HCT116 (cell line): ENCODE data around the gene WDR76. TPM values are rescaled to one million over a fixed set of nuclear protein-coding genes. Genes with fewer than 3 reads are reported as not detected.

ENCODE experiments used
- ATAC-seq: fragments of 200-7000 bp; cut with Tn5 transposase; 2 replicates; pipeline ENCODE4 v1.9.1; 2020; ENCODE audit warnings: mild to moderate bottlenecking, moderate library complexity
- BruUV-seq: library from RNA; stranded (reverse); fragments of 400-500 nt; replicated peaks from 2 replicates; lab custom pipeline; 2021; lab: Mats Ljungman, UMichigan
- CTCF ChIA-PET: fragments of 300-600 bp; sonication (Branson Sonifier 250); formaldehyde crosslinking; loops from one replicate; lab custom pipeline; 2021; ENCODE audit warnings: antibody characterized with exemption; lab: Charles Lee
- POLR2A ChIA-PET: fragments of 300-600, 350-600 bp; sonication (Branson Sonifier 250); formaldehyde crosslinking; loops from one replicate; lab custom pipeline; 2021; ENCODE audit warnings: antibody characterized with exemption; lab: Charles Lee
- RAD21 ChIA-PET, 2 experiments: fragments of 300-600 bp; sonication (Branson Sonifier 250); formaldehyde crosslinking; loops; one replicate each; lab custom pipeline; 2023; ENCODE audit warnings: low total read pairs in 2 of 2; ENCODE audit not compliant: uncharacterized antibody in 2 of 2, unreplicated experiment in 2 of 2, low non-redundant PET in 1 of 2; lab: Charles Lee
- DNase-seq: peaks from one replicate; pipeline ENCODE4 v3.0.0-alpha.2; 2010; ENCODE audit warnings: low read depth, low spot score
- H2AFZ ChIP-seq: fragments of 200-600 bp; shearing (Covaris generic), sonication (generic); 2 replicates; pipeline ENCODE4 v1.6.1; 2017; ENCODE audit warnings: low read depth, mixed run types, mixed read lengths, antibody characterized with exemption, low read length; ENCODE audit not compliant: poor library complexity, severe bottlenecking
- H3K27ac ChIP-seq: 2 replicates; pipeline ENCODE4 v1.5.1; 2012; ENCODE audit warnings: low read depth, low read length
- H3K27me3 ChIP-seq: fragments of 200-600 bp; sonication (generic); 2 replicates; pipeline ENCODE4 v1.6.1; 2016; ENCODE audit warnings: mixed run types, low read length, mixed read lengths; ENCODE audit not compliant: insufficient read depth
- H3K36me3 ChIP-seq, 2 experiments: fragments of 200-500 bp in 1 of 2; fragments of 200-600 bp in 1 of 2; sonication (Bioruptor generic) in 1 of 2; sonication (generic) in 1 of 2; 2 replicates each; pipeline versions ENCODE4 v1.5.1 to v1.6.1; 2014 to 2016; ENCODE audit warnings: low read length in 2 of 2, inconsistent platforms in 1 of 2, mixed read lengths in 1 of 2, mixed run types in 1 of 2; ENCODE audit not compliant: insufficient read depth in 2 of 2, control insufficient read depth in 1 of 2
- H3K4me1 ChIP-seq, 2 experiments: fragments of 200-600 bp in 1 of 2; sonication (generic) in 1 of 2; 2 replicates each; pipeline versions ENCODE4 v1.5.1 to v1.6.1; 2012 to 2017; ENCODE audit warnings: low read length in 2 of 2, inconsistent platforms in 1 of 2, mild to moderate bottlenecking in 1 of 2, mixed read lengths in 1 of 2, mixed run types in 1 of 2, moderate library complexity in 1 of 2; ENCODE audit not compliant: insufficient read depth in 2 of 2, control insufficient read depth in 1 of 2
- H3K4me2 ChIP-seq: fragments of 200-600 bp; sonication (generic); 2 replicates; pipeline ENCODE4 v1.6.1; 2017; ENCODE audit warnings: mixed run types, low read length, mixed read lengths
- H3K4me3 ChIP-seq, 2 experiments: fragments of 200-600 bp in 1 of 2; sonication (generic) in 1 of 2; replicated peaks in 1 of 2; 2 replicates each; pipeline ENCODE4 v1.5.1; 2011 to 2016; ENCODE audit warnings: low read length in 2 of 2, control low read depth in 1 of 2, low read depth in 1 of 2, mild to moderate bottlenecking in 1 of 2, mixed read lengths in 1 of 2, mixed run types in 1 of 2
- H3K79me2 ChIP-seq: fragments of 200-600 bp; sonication (generic); 2 replicates; pipeline ENCODE4 v1.6.1; 2017; ENCODE audit warnings: mild to moderate bottlenecking, mixed run types, low read length, moderate library complexity, mixed read lengths; ENCODE audit not compliant: insufficient read depth
- H3K9ac ChIP-seq: fragments of 200-600 bp; sonication (generic); 2 replicates; pipeline ENCODE4 v1.6.1; 2016; ENCODE audit warnings: low read length, mixed read lengths
- H3K9me2 ChIP-seq: fragments of 200-600 bp; sonication (generic), shearing (Covaris generic); 2 replicates; pipeline ENCODE4 v1.6.1; 2017; ENCODE audit warnings: mixed run types, mild to moderate bottlenecking, moderate library complexity; ENCODE audit not compliant: insufficient read depth
- H3K9me3 ChIP-seq, 2 experiments: fragments of 200-500 bp in 1 of 2; fragments of 200-600 bp in 1 of 2; sonication (Bioruptor generic) in 1 of 2; sonication (generic) in 1 of 2; 2 replicates each; pipeline ENCODE4 v1.6.1; 2014 to 2017; ENCODE audit warnings: low read length in 2 of 2, mixed read lengths in 2 of 2, inconsistent platforms in 1 of 2, low read depth in 1 of 2, mild to moderate bottlenecking in 1 of 2, mixed run types in 1 of 2, moderate library complexity in 1 of 2; ENCODE audit not compliant: control insufficient read depth in 1 of 2, insufficient read depth in 1 of 2
- H4K20me1 ChIP-seq: fragments of 200-600 bp; sonication (generic), shearing (Covaris generic); 2 replicates; pipeline ENCODE4 v1.6.1; 2017; ENCODE audit warnings: mixed run types, mild to moderate bottlenecking, moderate library complexity; ENCODE audit not compliant: insufficient read depth
- CEBPB ChIP-seq: IDR thresholded peaks from 2 replicates; pipeline ENCODE4 v1.6.1; 2012; ENCODE audit warnings: low read depth
- ELF1 ChIP-seq: IDR thresholded peaks from 2 replicates; pipeline ENCODE4 v1.6.1; 2012; ENCODE audit warnings: low read depth, borderline replicate concordance
- EZH2 ChIP-seq: fragments of 200-600 bp; sonication (generic); IDR thresholded peaks from 2 replicates; pipeline ENCODE4 v1.6.1; 2017; ENCODE audit warnings: antibody characterized with exemption, mixed run types
- POLR2AphosphoS5 ChIP-seq: IDR thresholded peaks from 2 replicates; pipeline ENCODE4 v1.6.1; 2011; ENCODE audit warnings: mild to moderate bottlenecking, low read depth, low read length, moderate library complexity
- SIN3A ChIP-seq: IDR thresholded peaks from 2 replicates; pipeline ENCODE4 v1.6.1; 2012; ENCODE audit warnings: low read depth
- SP1 ChIP-seq: IDR thresholded peaks from 2 replicates; pipeline ENCODE4 v1.6.1; 2012; ENCODE audit warnings: low read depth
- YY1 ChIP-seq: IDR thresholded peaks from 2 replicates; pipeline ENCODE4 v1.6.1; 2011; ENCODE audit warnings: low read length, low read depth, moderate library complexity, mild to moderate bottlenecking; ENCODE audit not compliant: insufficient replicate concordance; ENCODE audit errors: extremely low read depth
- ZFX ChIP-seq: fragments of 450-650 bp; IDR thresholded peaks from 2 replicates; pipeline ENCODE4 v1.6.1; 2017
- ZNF274 ChIP-seq: fragments of 200-500 bp; sonication (Bioruptor generic); IDR thresholded peaks from 2 replicates; pipeline ENCODE4 v1.6.1; 2014; ENCODE audit warnings: mild to moderate bottlenecking, low read depth, low read length, inconsistent platforms
- intact Hi-C: fragments of 100-400 bp; cut with micrococcal nuclease; formaldehyde crosslinking; loops from 2 replicates; pipeline ENCODE4 v1.10.0; 2022
- total RNA-seq: library from RNA; stranded (reverse); gene quantifications from one replicate; pipeline ENCODE4 v1.2.1, GENCODE V29; 2021; ENCODE audit not compliant: unreplicated experiment
- TF ChIP-seq, protein P1 (sequence below): IDR thresholded peaks from 2 replicates; pipeline ENCODE4 v1.6.1; 2011; ENCODE audit warnings: mild to moderate bottlenecking, low read length, moderate library complexity; ENCODE audit not compliant: insufficient replicate concordance; ENCODE audit errors: extremely low read depth
- TF ChIP-seq, protein P2 (sequence below): IDR thresholded peaks from 2 replicates; pipeline ENCODE4 v1.6.1; 2012
- TF ChIP-seq, protein P3 (sequence below): IDR thresholded peaks from 2 replicates; pipeline ENCODE4 v1.6.1; 2012; ENCODE audit warnings: low read depth
- TF ChIP-seq, protein P4 (sequence below), 3 experiments: fragments of 200-600 bp in 1 of 3; sonication (generic) in 1 of 3; IDR thresholded peaks in 2 of 3; conservative IDR thresholded peaks in 1 of 3; 2 replicates each; pipeline ENCODE4 v1.5.1; 2012 to 2017; ENCODE audit warnings: low read depth in 2 of 3, low read length in 2 of 3, antibody characterized with exemption in 1 of 3, borderline replicate concordance in 1 of 3, control low read depth in 1 of 3, mild to moderate bottlenecking in 1 of 3, mixed read lengths in 1 of 3, mixed run types in 1 of 3, moderate library complexity in 1 of 3; ENCODE audit not compliant: insufficient read depth in 1 of 3

Gene WDR76
- total RNA-seq, 1 experiment from 2014 or later, result 33.0 TPM

DNA sequence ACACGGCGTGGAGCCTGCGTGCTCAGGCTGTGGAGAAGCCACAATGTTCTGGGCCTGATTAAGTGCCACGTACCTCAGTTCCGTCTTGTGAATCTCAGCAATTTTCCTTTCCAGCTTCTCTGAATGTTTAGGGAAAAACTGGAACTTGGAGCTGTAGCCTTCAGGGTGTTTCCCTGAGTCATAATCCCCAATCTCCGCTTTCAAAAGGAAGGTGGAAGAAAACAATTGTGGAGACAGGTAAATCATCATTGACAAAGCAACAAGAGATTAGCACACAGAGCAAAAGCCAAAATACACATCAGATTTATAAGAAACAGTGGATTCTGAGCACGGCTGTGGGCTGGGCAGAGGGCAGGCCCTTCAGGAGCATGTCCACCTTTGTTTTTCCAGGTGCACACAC is 79.0 kb downstream of the WDR76 start:
- TF ChIP-seq, protein P1, sequence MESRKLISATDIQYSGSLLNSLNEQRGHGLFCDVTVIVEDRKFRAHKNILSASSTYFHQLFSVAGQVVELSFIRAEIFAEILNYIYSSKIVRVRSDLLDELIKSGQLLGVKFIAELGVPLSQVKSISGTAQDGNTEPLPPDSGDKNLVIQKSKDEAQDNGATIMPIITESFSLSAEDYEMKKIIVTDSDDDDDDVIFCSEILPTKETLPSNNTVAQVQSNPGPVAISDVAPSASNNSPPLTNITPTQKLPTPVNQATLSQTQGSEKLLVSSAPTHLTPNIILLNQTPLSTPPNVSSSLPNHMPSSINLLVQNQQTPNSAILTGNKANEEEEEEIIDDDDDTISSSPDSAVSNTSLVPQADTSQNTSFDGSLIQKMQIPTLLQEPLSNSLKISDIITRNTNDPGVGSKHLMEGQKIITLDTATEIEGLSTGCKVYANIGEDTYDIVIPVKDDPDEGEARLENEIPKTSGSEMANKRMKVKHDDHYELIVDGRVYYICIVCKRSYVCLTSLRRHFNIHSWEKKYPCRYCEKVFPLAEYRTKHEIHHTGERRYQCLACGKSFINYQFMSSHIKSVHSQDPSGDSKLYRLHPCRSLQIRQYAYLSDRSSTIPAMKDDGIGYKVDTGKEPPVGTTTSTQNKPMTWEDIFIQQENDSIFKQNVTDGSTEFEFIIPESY, result no peak
- TF ChIP-seq YY1 (no peak), EZH2 (no peak), SIN3A (no peak), ZFX (no peak), CEBPB (no peak), ELF1 (no peak), ZNF274 (no peak), SP1 (no peak), POLR2AphosphoS5 (no peak)
- TF ChIP-seq, protein P2, sequence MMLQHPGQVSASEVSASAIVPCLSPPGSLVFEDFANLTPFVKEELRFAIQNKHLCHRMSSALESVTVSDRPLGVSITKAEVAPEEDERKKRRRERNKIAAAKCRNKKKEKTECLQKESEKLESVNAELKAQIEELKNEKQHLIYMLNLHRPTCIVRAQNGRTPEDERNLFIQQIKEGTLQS, result no peak
- TF ChIP-seq, protein P3, sequence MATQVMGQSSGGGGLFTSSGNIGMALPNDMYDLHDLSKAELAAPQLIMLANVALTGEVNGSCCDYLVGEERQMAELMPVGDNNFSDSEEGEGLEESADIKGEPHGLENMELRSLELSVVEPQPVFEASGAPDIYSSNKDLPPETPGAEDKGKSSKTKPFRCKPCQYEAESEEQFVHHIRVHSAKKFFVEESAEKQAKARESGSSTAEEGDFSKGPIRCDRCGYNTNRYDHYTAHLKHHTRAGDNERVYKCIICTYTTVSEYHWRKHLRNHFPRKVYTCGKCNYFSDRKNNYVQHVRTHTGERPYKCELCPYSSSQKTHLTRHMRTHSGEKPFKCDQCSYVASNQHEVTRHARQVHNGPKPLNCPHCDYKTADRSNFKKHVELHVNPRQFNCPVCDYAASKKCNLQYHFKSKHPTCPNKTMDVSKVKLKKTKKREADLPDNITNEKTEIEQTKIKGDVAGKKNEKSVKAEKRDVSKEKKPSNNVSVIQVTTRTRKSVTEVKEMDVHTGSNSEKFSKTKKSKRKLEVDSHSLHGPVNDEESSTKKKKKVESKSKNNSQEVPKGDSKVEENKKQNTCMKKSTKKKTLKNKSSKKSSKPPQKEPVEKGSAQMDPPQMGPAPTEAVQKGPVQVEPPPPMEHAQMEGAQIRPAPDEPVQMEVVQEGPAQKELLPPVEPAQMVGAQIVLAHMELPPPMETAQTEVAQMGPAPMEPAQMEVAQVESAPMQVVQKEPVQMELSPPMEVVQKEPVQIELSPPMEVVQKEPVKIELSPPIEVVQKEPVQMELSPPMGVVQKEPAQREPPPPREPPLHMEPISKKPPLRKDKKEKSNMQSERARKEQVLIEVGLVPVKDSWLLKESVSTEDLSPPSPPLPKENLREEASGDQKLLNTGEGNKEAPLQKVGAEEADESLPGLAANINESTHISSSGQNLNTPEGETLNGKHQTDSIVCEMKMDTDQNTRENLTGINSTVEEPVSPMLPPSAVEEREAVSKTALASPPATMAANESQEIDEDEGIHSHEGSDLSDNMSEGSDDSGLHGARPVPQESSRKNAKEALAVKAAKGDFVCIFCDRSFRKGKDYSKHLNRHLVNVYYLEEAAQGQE, result no peak
- TF ChIP-seq, protein P4, sequence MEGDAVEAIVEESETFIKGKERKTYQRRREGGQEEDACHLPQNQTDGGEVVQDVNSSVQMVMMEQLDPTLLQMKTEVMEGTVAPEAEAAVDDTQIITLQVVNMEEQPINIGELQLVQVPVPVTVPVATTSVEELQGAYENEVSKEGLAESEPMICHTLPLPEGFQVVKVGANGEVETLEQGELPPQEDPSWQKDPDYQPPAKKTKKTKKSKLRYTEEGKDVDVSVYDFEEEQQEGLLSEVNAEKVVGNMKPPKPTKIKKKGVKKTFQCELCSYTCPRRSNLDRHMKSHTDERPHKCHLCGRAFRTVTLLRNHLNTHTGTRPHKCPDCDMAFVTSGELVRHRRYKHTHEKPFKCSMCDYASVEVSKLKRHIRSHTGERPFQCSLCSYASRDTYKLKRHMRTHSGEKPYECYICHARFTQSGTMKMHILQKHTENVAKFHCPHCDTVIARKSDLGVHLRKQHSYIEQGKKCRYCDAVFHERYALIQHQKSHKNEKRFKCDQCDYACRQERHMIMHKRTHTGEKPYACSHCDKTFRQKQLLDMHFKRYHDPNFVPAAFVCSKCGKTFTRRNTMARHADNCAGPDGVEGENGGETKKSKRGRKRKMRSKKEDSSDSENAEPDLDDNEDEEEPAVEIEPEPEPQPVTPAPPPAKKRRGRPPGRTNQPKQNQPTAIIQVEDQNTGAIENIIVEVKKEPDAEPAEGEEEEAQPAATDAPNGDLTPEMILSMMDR (IDR thresholded peaks at IDR 0.05 in 2 of 3, conservative IDR thresholded peaks at IDR 0.05 in 1 of 3; ENCODE audit: borderline replicate concordance in 1 of 3, insufficient read depth in 1 of 3, low read depth in 2 of 3, low read length in 2 of 3), result no peak
- CTCF ChIA-PET, result interaction anchor here (1.3 kb wide), 1 partner anchor 314 kb away, joined by 4 read pairs; no protein-coding TSS in a partner anchor
- intact Hi-C loops, result no loop called here

More for the DNA sequence above, 79.0 kb downstream of the WDR76 start:
- Histone ChIP-seq H3K9ac (no peak overlapping the region), H3K9me3 (no peaks in the 10 kb centered on the region), H4K20me1 (no peaks in the 10 kb centered on the region), H3K27me3 (no peaks in the 10 kb centered on the region), H3K9me2 (no peaks in the 10 kb centered on the region), H3K36me3 (peaks cover 4 to 9% of the 10 kb centered on the region in 2 experiments; a peak in 2 of 4 replicates), H3K79me2 (no peaks in the 10 kb centered on the region), H3K27ac (no peak overlapping the region), H2AFZ (no peak overlapping the region), H3K4me1 (peaks cover 0 to 1% of the 10 kb centered on the region in 2 experiments; a peak in 3 of 4 replicates), H3K4me3 (no peak overlapping the region), H3K4me2 (no peak overlapping the region)
- RAD21 ChIA-PET, result no interaction called here
- ATAC-seq (no peak), DNase-seq (no peak)
- POLR2A ChIA-PET, result no interaction called here
- no TSS peak for BruUV-seq
